Astrocyte (in vitro differentiated cells and primary cell): Measurements from ENCODE around the gene LRRK1. TPM values are rescaled to one million over a fixed set of nuclear protein-coding genes. Genes with fewer than 3 reads are reported as not detected.

Source experiments
- DNase-seq: peaks from one replicate; pipeline ENCODE4 v3.0.0-alpha.2; 2010; ENCODE audit warnings: low read depth
- FAIRE-seq: peaks from 2 replicates; lab custom pipeline; 2011; peaks lifted over from hg19 to GRCh38; lab: Jason Lieb, UNC
- H2AFZ ChIP-seq: 2 replicates; pipeline ENCODE4 v1.6.0; 2012; ENCODE audit warnings: low read depth, low read length, inconsistent platforms
- H3K27ac ChIP-seq: 2 replicates; pipeline ENCODE4 v1.5.1; 2011; ENCODE audit warnings: low read depth, low read length, inconsistent platforms
- H3K27me3 ChIP-seq: 2 replicates; pipeline ENCODE4 v1.6.0; 2011; ENCODE audit warnings: low read length, inconsistent platforms; ENCODE audit not compliant: insufficient read depth
- H3K36me3 ChIP-seq: 2 replicates; pipeline ENCODE4 v1.5.1; 2011; ENCODE audit warnings: low read length, inconsistent platforms; ENCODE audit not compliant: insufficient read depth
- H3K4me1 ChIP-seq: 2 replicates; pipeline ENCODE4 v1.5.1; 2011; ENCODE audit warnings: low read length, inconsistent platforms; ENCODE audit not compliant: insufficient read depth
- H3K4me2 ChIP-seq: 2 replicates; pipeline ENCODE4 v1.6.0; 2012; ENCODE audit warnings: low read length, inconsistent platforms
- H3K4me3 ChIP-seq: 2 replicates; pipeline ENCODE4 v1.5.1; 2011; ENCODE audit warnings: low read depth, mild to moderate bottlenecking, low read length, inconsistent platforms; ENCODE audit not compliant: insufficient read depth
- H3K79me2 ChIP-seq: 2 replicates; pipeline ENCODE4 v1.6.0; 2012; ENCODE audit warnings: mild to moderate bottlenecking, low read length, inconsistent platforms; ENCODE audit not compliant: insufficient read depth
- H3K9ac ChIP-seq: 2 replicates; pipeline ENCODE4 v1.6.0; 2012; ENCODE audit warnings: mild to moderate bottlenecking, low read length, inconsistent platforms
- H3K9me3 ChIP-seq: 2 replicates; pipeline ENCODE4 v1.5.1; 2012; ENCODE audit warnings: low read depth, mild to moderate bottlenecking, low read length, inconsistent platforms; ENCODE audit not compliant: insufficient read depth
- H4K20me1 ChIP-seq: 2 replicates; pipeline ENCODE4 v1.6.0; 2012; ENCODE audit warnings: low read length, inconsistent platforms; ENCODE audit not compliant: insufficient read depth
- H3K27ac Mint-ChIP-seq: one replicate; pipeline ENCODE4 v1.8.0; 2021; ENCODE audit warnings: mild to moderate bottlenecking, mixed read lengths; ENCODE audit not compliant: unreplicated experiment
- H3K27me3 Mint-ChIP-seq: one replicate; pipeline ENCODE4 v1.8.0; 2021; ENCODE audit warnings: low read depth, mixed read lengths; ENCODE audit not compliant: unreplicated experiment
- H3K36me3 Mint-ChIP-seq: one replicate; pipeline ENCODE4 v1.8.0; 2021; ENCODE audit warnings: low read depth, mixed read lengths; ENCODE audit not compliant: unreplicated experiment
- H3K4me1 Mint-ChIP-seq: one replicate; pipeline ENCODE4 v1.8.0; 2021; ENCODE audit warnings: low read depth, mixed read lengths; ENCODE audit not compliant: unreplicated experiment
- H3K4me3 Mint-ChIP-seq: one replicate; pipeline ENCODE4 v1.8.0; 2021; ENCODE audit warnings: mild to moderate bottlenecking, moderate library complexity, mixed read lengths; ENCODE audit not compliant: unreplicated experiment
- H3K9me3 Mint-ChIP-seq: one replicate; pipeline ENCODE4 v1.8.0; 2021; ENCODE audit warnings: mild to moderate bottlenecking, mixed read lengths; ENCODE audit not compliant: unreplicated experiment
- EZH2 ChIP-seq: IDR thresholded peaks from 2 replicates; pipeline ENCODE4 v1.6.1; 2012; ENCODE audit warnings: mild to moderate bottlenecking, low read length, inconsistent platforms; ENCODE audit not compliant: insufficient read depth
- total RNA-seq: library from RNA; stranded (reverse); gene quantifications from 2 replicates; pipeline ENCODE4 v1.2.1, GENCODE V29; 2021
- TF ChIP-seq, protein P1 (sequence below): IDR thresholded peaks from 2 replicates; pipeline ENCODE4 v1.5.1; 2011; ENCODE audit warnings: low read depth, mild to moderate bottlenecking, inconsistent platforms, low read length, moderate library complexity; ENCODE audit not compliant: insufficient read depth

LRRK1 gene
- total RNA-seq, 1 donor from 2014 or later = 0.41 TPM

DNA sequence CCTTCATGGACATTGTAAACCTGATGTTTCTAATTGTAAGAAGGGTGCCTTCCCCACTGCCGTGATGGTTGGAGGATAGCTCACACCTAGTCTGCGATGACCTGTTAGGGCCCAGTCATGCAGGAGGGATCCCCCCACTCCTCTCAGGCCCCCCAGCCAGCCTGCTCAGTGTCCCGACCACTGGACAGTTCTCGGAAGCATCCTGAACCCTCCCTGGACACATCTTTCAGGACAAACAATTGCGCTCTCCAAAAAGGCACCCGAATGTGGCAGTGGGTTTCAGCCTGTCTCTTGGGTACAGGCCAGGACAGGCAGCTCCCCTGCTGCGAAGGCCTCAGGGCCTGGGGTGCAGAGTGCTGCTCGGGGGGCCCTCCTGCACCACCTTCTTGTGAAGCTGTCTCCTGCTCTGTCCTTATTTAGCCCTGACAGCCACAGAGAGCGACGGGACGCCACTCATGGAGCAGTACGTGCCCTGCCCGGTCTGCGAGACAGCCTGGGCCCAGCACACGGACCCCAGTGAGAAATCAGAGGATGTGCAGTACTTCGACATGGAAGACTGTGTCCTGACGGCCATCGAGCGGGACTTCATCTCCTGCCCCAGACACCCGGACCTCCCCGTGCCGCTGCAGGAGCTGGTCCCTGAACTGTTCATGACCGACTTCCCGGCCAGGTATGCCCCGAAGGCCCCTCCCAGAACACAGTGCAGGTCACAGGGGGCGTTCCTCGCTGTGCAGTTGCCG, 132.3 kb downstream of the LRRK1 start:
- H2AFZ ChIP-seq = no peak overlapping the region
- H3K9me3 Mint-ChIP-seq = no peaks in the 10 kb centered on the region
- peaks cover 34% of the 10 kb centered on the region for H3K27me3 Mint-ChIP-seq
- no peak overlapping the region for H3K27ac ChIP-seq
- no peaks in the 10 kb centered on the region for H3K4me1 ChIP-seq
- H3K79me2 ChIP-seq = no peaks in the 10 kb centered on the region
- DNase-seq (no peak), FAIRE-seq (no peak)
- H3K4me3 ChIP-seq = no peak overlapping the region
- H3K27ac Mint-ChIP-seq = no peak overlapping the region
- no peaks in the 10 kb centered on the region for H3K36me3 Mint-ChIP-seq
- no peaks in the 10 kb centered on the region for H4K20me1 ChIP-seq
- no peaks in the 10 kb centered on the region for H3K9me3 ChIP-seq
- no peak overlapping the region for H3K4me3 Mint-ChIP-seq
- H3K27me3 ChIP-seq = no peaks in the 10 kb centered on the region
- no peak overlapping the region for H3K9ac ChIP-seq
- H3K4me2 ChIP-seq = no peak overlapping the region
- peaks cover 2% of the 10 kb centered on the region for H3K4me1 Mint-ChIP-seq
- peaks cover 2% of the 10 kb centered on the region for H3K36me3 ChIP-seq
- no peak for TF ChIP-seq EZH2
- TF ChIP-seq, protein P1, sequence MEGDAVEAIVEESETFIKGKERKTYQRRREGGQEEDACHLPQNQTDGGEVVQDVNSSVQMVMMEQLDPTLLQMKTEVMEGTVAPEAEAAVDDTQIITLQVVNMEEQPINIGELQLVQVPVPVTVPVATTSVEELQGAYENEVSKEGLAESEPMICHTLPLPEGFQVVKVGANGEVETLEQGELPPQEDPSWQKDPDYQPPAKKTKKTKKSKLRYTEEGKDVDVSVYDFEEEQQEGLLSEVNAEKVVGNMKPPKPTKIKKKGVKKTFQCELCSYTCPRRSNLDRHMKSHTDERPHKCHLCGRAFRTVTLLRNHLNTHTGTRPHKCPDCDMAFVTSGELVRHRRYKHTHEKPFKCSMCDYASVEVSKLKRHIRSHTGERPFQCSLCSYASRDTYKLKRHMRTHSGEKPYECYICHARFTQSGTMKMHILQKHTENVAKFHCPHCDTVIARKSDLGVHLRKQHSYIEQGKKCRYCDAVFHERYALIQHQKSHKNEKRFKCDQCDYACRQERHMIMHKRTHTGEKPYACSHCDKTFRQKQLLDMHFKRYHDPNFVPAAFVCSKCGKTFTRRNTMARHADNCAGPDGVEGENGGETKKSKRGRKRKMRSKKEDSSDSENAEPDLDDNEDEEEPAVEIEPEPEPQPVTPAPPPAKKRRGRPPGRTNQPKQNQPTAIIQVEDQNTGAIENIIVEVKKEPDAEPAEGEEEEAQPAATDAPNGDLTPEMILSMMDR = no peak

- Histone ChIP-seq H3K4me1 (no peaks in the 10 kb centered on the region), H3K9me3 (no peaks in the 10 kb centered on the region), H3K27ac (no peak overlapping the region), H3K4me2 (no peak overlapping the region), H3K36me3 (peaks cover 2% of the 10 kb centered on the region), H3K4me3 (no peak overlapping the region), H3K27me3 (no peaks in the 10 kb centered on the region), H4K20me1 (no peaks in the 10 kb centered on the region), H3K9ac (no peak overlapping the region), H3K79me2 (no peaks in the 10 kb centered on the region), H2AFZ (no peak overlapping the region)
- no peaks in the 10 kb centered on the region for H3K9me3 Mint-ChIP-seq
- FAIRE-seq (no peak), DNase-seq (no peak)
- peaks cover 29% of the 10 kb centered on the region for H3K27me3 Mint-ChIP-seq
- no peak overlapping the region for H3K27ac Mint-ChIP-seq
- H3K4me1 Mint-ChIP-seq = peaks cover 2% of the 10 kb centered on the region
- TF ChIP-seq, protein P1 = no peak
- no peak for TF ChIP-seq EZH2
- H3K4me3 Mint-ChIP-seq = no peak overlapping the region
- no peaks in the 10 kb centered on the region for H3K36me3 Mint-ChIP-seq
Observed at GRCh38 chr15:101052031-101052620, 133.0 kb downstream of the LRRK1 start.

GRCh38 chr15:101052681-101053121, 133.5 kb downstream of the LRRK1 start:
- no peaks in the 10 kb centered on the region for H3K27me3 ChIP-seq
- TF ChIP-seq, protein P1 = no peak
- no peak for TF ChIP-seq EZH2
- no peak for DNase-seq
- no peak overlapping the region for H3K27ac Mint-ChIP-seq
- no peaks in the 10 kb centered on the region for H3K36me3 Mint-ChIP-seq
- H2AFZ ChIP-seq = no peak overlapping the region
- H3K79me2 ChIP-seq = no peaks in the 10 kb centered on the region
- peaks cover 2% of the 10 kb centered on the region for H3K36me3 ChIP-seq
- no peak for FAIRE-seq
- no peaks in the 10 kb centered on the region for H4K20me1 ChIP-seq
- no peak overlapping the region for H3K27ac ChIP-seq
- H3K9ac ChIP-seq = no peak overlapping the region
- no peaks in the 10 kb centered on the region for H3K9me3 Mint-ChIP-seq
- no peaks in the 10 kb centered on the region for H3K4me1 ChIP-seq
- H3K4me1 Mint-ChIP-seq = peaks cover 2% of the 10 kb centered on the region
- H3K4me3 Mint-ChIP-seq = no peak overlapping the region
- no peak overlapping the region for H3K4me2 ChIP-seq
- H3K9me3 ChIP-seq = no peaks in the 10 kb centered on the region
- H3K27me3 Mint-ChIP-seq = peaks cover 23% of the 10 kb centered on the region
- H3K4me3 ChIP-seq = no peak overlapping the region
